H1 (cell line): ENCODE results near the gene TXLNA. TPM values are rescaled to one million over a fixed set of nuclear protein-coding genes. Genes with fewer than 3 reads are reported as not detected.

Source experiments
- CTCF ChIA-PET: fragments of 300-600 bp; sonication (Branson Sonifier 250); formaldehyde crosslinking; loops from one replicate; lab custom pipeline; 2021; ENCODE audit not compliant: partially characterized antibody; lab: Charles Lee
- POLR2A ChIA-PET: fragments of 300-600 bp; sonication (Branson Sonifier 250); formaldehyde crosslinking; loops from one replicate; lab custom pipeline; 2021; ENCODE audit warnings: inconsistent platforms; ENCODE audit not compliant: partially characterized antibody; lab: Charles Lee
- DNase-seq, 2 experiments: peaks; one replicate each; pipeline versions ENCODE4 v3.0.0 to v3.0.0-alpha.2; 2010 to 2022; ENCODE audit warnings: low spot score in 2 of 2, low read depth in 1 of 2, mixed read lengths in 1 of 2
- FAIRE-seq: peaks from 2 replicates; lab custom pipeline; 2011; peaks lifted over from hg19 to GRCh38; lab: Jason Lieb, UNC
- H2AFZ ChIP-seq: 2 replicates; pipeline ENCODE4 v1.8.1; 2012; ENCODE audit warnings: low read length, inconsistent platforms
- H2AK5ac ChIP-seq: 2 replicates; pipeline ENCODE4 v1.6.1; 2013; ENCODE audit warnings: low read depth, low read length
- H2BK120ac ChIP-seq: replicated peaks from 2 replicates; pipeline ENCODE3; 2013; ENCODE audit warnings: low read depth, low read length, inconsistent platforms
- H2BK12ac ChIP-seq: 2 replicates; pipeline ENCODE4 v1.6.1; 2013; ENCODE audit warnings: low read depth, low read length
- H2BK15ac ChIP-seq: 2 replicates; pipeline ENCODE4 v1.6.1; 2013; ENCODE audit warnings: low read length
- H2BK20ac ChIP-seq: 2 replicates; pipeline ENCODE4 v1.6.1; 2013; ENCODE audit warnings: low read length
- H2BK5ac ChIP-seq: 2 replicates; pipeline ENCODE4 v1.6.1; 2013; ENCODE audit warnings: low read depth, low read length
- H3K14ac ChIP-seq: 2 replicates; pipeline ENCODE4 v1.6.1; 2013; ENCODE audit warnings: inconsistent platforms; ENCODE audit not compliant: insufficient read length
- H3K18ac ChIP-seq: 2 replicates; pipeline ENCODE4 v1.6.1; 2013; ENCODE audit warnings: low read length; ENCODE audit errors: extremely low read depth
- H3K23ac ChIP-seq: 2 replicates; pipeline ENCODE4 v1.6.1; 2013; ENCODE audit warnings: inconsistent platforms; ENCODE audit not compliant: insufficient read length
- H3K23me2 ChIP-seq: 2 replicates; pipeline ENCODE4 v1.6.1; 2013; ENCODE audit warnings: low read depth, low read length
- H3K27ac ChIP-seq: 2 replicates; pipeline ENCODE4 v1.6.1; 2011; ENCODE audit warnings: low read depth, low read length, inconsistent platforms
- H3K27me3 ChIP-seq, 4 experiments: replicated peaks in 1 of 4; 1 replicate in 1 of 4; 2 replicates in 3 of 4; pipeline versions ENCODE4 v1.6.1 to v1.8.1; 2011 to 2013; ENCODE audit warnings: low read length in 3 of 4, mild to moderate bottlenecking in 3 of 4, inconsistent platforms in 2 of 4, mixed read lengths in 2 of 4, moderate library complexity in 1 of 4; ENCODE audit not compliant: control insufficient read depth in 3 of 4, insufficient read depth in 3 of 4; ENCODE audit errors: extremely low read depth in 1 of 4
- H3K36me3 ChIP-seq, 4 experiments: 2 replicates each; pipeline versions ENCODE4 v1.6.1 to v1.8.1; 2011 to 2013; ENCODE audit warnings: mild to moderate bottlenecking in 4 of 4, low read length in 3 of 4, moderate library complexity in 2 of 4, control low read depth in 1 of 4, inconsistent platforms in 1 of 4; ENCODE audit not compliant: insufficient read depth in 4 of 4, control insufficient read depth in 2 of 4
- H3K4ac ChIP-seq: replicated peaks from 2 replicates; pipeline ENCODE3; 2013; ENCODE audit warnings: low read length, low read depth, mixed read lengths, inconsistent platforms; ENCODE audit not compliant: insufficient read length
- H3K4me1 ChIP-seq, 4 experiments: replicated peaks in 1 of 4; 1 replicate in 1 of 4; 2 replicates in 3 of 4; pipeline versions ENCODE4 v1.6.1 to v1.8.1; 2011 to 2013; ENCODE audit warnings: low read length in 3 of 4, inconsistent platforms in 2 of 4, mixed read lengths in 1 of 4; ENCODE audit not compliant: insufficient read depth in 4 of 4, control insufficient read depth in 3 of 4
- H3K4me2 ChIP-seq, 2 experiments: 2 replicates each; pipeline versions ENCODE4 v1.6.1 to v1.8.1; 2011 to 2013; ENCODE audit warnings: low read depth in 2 of 2, low read length in 2 of 2, control low read depth in 1 of 2, inconsistent platforms in 1 of 2, mild to moderate bottlenecking in 1 of 2; ENCODE audit not compliant: insufficient read depth in 1 of 2
- H3K4me3 ChIP-seq, 4 experiments: fragments of 200-600, 300-600 bp in 1 of 4; sonication (generic), shearing (Covaris generic), sonication (Bioruptor Twin) in 1 of 4; 2 replicates each; pipeline versions ENCODE4 v1.5.1 to v1.8.1; 2011 to 2016; ENCODE audit warnings: low read length in 4 of 4, low read depth in 3 of 4, control low read depth in 2 of 4, inconsistent platforms in 2 of 4, mild to moderate bottlenecking in 2 of 4, mixed read lengths in 1 of 4, moderate library complexity in 1 of 4; ENCODE audit not compliant: insufficient read depth in 2 of 4; ENCODE audit errors: extremely low read depth in 1 of 4
- H3K56ac ChIP-seq: replicated peaks from 2 replicates; pipeline ENCODE3; 2013; ENCODE audit warnings: low read depth, mild to moderate bottlenecking, mixed read lengths, low read length, inconsistent platforms; ENCODE audit not compliant: insufficient read length
- H3K79me1 ChIP-seq: 2 replicates; pipeline ENCODE4 v1.6.1; 2013; ENCODE audit warnings: low read depth, low read length, control low read depth
- H3K79me2 ChIP-seq, 2 experiments: 2 replicates each; pipeline versions ENCODE4 v1.6.1 to v1.8.1; 2012 to 2013; ENCODE audit warnings: low read length in 2 of 2, mild to moderate bottlenecking in 2 of 2, inconsistent platforms in 1 of 2; ENCODE audit not compliant: insufficient read depth in 2 of 2, control insufficient read depth in 1 of 2
- H3K9ac ChIP-seq, 4 experiments: replicated peaks in 1 of 4; 1 replicate in 1 of 4; 2 replicates in 3 of 4; pipeline versions ENCODE4 v1.6.1 to v1.8.1; 2011 to 2013; ENCODE audit warnings: low read depth in 3 of 4, low read length in 3 of 4, control low read depth in 2 of 4, mild to moderate bottlenecking in 2 of 4, moderate library complexity in 2 of 4, inconsistent platforms in 1 of 4; ENCODE audit errors: extremely low read depth in 1 of 4
- H3K9me3 ChIP-seq, 2 experiments: 2 replicates each; pipeline versions ENCODE4 v1.6.1 to v1.8.1; 2012 to 2013; ENCODE audit warnings: mild to moderate bottlenecking in 2 of 2, moderate library complexity in 2 of 2, control low read depth in 1 of 2, inconsistent platforms in 1 of 2, low read depth in 1 of 2, low read length in 1 of 2, mixed read lengths in 1 of 2; ENCODE audit not compliant: insufficient read depth in 2 of 2
- H4K20me1 ChIP-seq, 2 experiments: replicated peaks in 1 of 2; 2 replicates each; pipeline versions ENCODE3 to v1.8.1; 2011 to 2013; ENCODE audit warnings: inconsistent platforms in 2 of 2, low read length in 2 of 2, mild to moderate bottlenecking in 1 of 2; ENCODE audit not compliant: insufficient read depth in 2 of 2, control insufficient read depth in 1 of 2
- H4K5ac ChIP-seq: 2 replicates; pipeline ENCODE4 v1.6.1; 2013; ENCODE audit warnings: low read length, low read depth, mixed read lengths, inconsistent platforms; ENCODE audit not compliant: insufficient read length
- H4K8ac ChIP-seq: 2 replicates; pipeline ENCODE4 v1.8.0; 2013; ENCODE audit warnings: mild to moderate bottlenecking, moderate library complexity, low read length, inconsistent platforms; ENCODE audit not compliant: insufficient read depth; ENCODE audit errors: extremely low read depth
- H4K91ac ChIP-seq: replicated peaks from 2 replicates; pipeline ENCODE3; 2013; ENCODE audit warnings: low read length, mixed read lengths, inconsistent platforms; ENCODE audit not compliant: insufficient read length
- ASH2L ChIP-seq: fragments of 200-600, 300-600 bp; sonication (generic); IDR thresholded peaks from one replicate; pipeline ENCODE4 v1.7.1; 2017; ENCODE audit warnings: low read length
- CBX8 ChIP-seq: fragments of 300-800, 300-1000 bp; sonication (generic); IDR thresholded peaks from 2 replicates; pipeline ENCODE4 v1.7.1; 2016; ENCODE audit warnings: low read depth, low read length, borderline replicate concordance
- FOSL1 ChIP-seq: IDR thresholded peaks from 2 replicates; pipeline ENCODE4 v1.6.1; 2011; ENCODE audit warnings: mild to moderate bottlenecking, low read depth, low read length, moderate library complexity; ENCODE audit not compliant: insufficient read depth
- POU5F1 ChIP-seq: IDR thresholded peaks from 2 replicates; pipeline ENCODE4 v1.6.1; 2011; ENCODE audit warnings: low read depth, mild to moderate bottlenecking, low read length, moderate library complexity
- SIX5 ChIP-seq: IDR thresholded peaks from 2 replicates; pipeline ENCODE4 v1.6.1; 2011; ENCODE audit warnings: mild to moderate bottlenecking, low read depth, low read length
- TCF12 ChIP-seq: IDR thresholded peaks from 2 replicates; pipeline ENCODE4 v1.6.1; 2011; ENCODE audit warnings: low read depth, mild to moderate bottlenecking, low read length
- USF2 ChIP-seq: IDR thresholded peaks from 2 replicates; pipeline ENCODE4 v1.6.1; 2011; ENCODE audit warnings: low read length, improper control_type of control experiment
- ZNF274 ChIP-seq: IDR thresholded peaks from 2 replicates; pipeline ENCODE4 v1.7.0; 2012; ENCODE audit warnings: low read length, borderline replicate concordance; ENCODE audit errors: extremely low read depth
- WGBS, 2 experiments: shearing (Covaris generic) in 1 of 2; methylation state at CpG; one replicate each; pipeline versions ENCODE4 v1.1.6 to v1.1.7; 2013 to 2015; ENCODE audit warnings: low lambda C conversion rate in 2 of 2, mixed read lengths in 2 of 2, inconsistent platforms in 1 of 2, low coverage in 1 of 2, missing lambda C conversion rate in 1 of 2; ENCODE audit not compliant: insufficient replicate concordance in 2 of 2, insufficient coverage in 1 of 2, insufficient read length in 1 of 2; ENCODE audit errors: extremely low coverage in 1 of 2, missing lambda C conversion rate in 1 of 2; 5-methylcytosine and 5-hydroxymethylcytosine counted together
- polyA plus RNA-seq, 7 experiments: library from polyadenylated mRNA; depleted of rRNA in 3 of 7; stranded (reverse) in 5 of 7; unstranded in 2 of 7; fragments of >200 nt in 5 of 7; fragments of 200-250 nt in 2 of 7; gene quantifications; 1 replicate in 5 of 7; 2 replicates in 1 of 7; 4 replicates in 1 of 7; pipeline versions ENCODE4 v1.2.1 to v1.2.3, GENCODE V29; 2011 to 2013; ENCODE audit warnings: missing spikeins in 2 of 7, mixed read lengths in 2 of 7
- total RNA-seq: library from RNA; stranded (reverse); fragmentation: NEBNext Ultra II Directional; extraction: Animal tissue kit (Norgen Biotek cat#: 25700); gene quantifications from 2 replicates; pipeline ENCODE4 v1.2.1, GENCODE V29; 2021

Gene TXLNA
- total and polyA plus RNA-seq, 2 of the 8 experiments (the other 6 are each of a cell fraction or from before 2014, with no cell fraction given): 31.3 to 46.9 TPM

DNA sequence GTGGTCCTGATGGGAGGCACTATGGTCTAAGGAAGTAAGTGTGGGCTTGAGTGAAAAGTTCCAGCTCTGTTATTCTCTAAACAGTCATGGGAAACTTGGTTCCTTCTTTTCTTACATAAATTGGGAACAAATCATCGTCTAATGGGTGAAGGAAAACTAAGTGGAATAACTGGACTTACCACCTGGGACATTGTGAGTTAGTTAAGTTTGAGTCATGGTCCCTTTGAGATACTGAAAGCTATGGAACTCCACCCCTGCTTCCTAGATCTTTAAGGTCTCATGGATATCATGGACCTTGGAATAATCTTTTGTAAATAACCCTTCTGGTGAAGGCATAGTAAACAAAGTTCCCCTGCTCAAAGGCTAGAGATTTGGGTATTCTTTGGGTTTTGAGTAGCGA lies 16.1 kb upstream of the TXLNA start:
- FAIRE-seq (no peak), DNase-seq (no peak)
- H3K56ac ChIP-seq: no peak overlapping the region
- H2BK15ac ChIP-seq: no peak overlapping the region
- no peaks in the 10 kb centered on the region for H3K27me3 ChIP-seq
- ChIA-PET POLR2A (interaction anchor here (1.2 to 1.8 kb wide), 2 partner anchors 16 to 55 kb away, joined by 3 to 4 read pairs; partner anchors contain the start of gene TXLNA), CTCF (interaction anchor here (0.6 kb wide), 1 partner anchor 75 kb away, joined by 3 read pairs; no protein-coding TSS in a partner anchor)
- H2BK120ac ChIP-seq: no peak overlapping the region
- H4K20me1 ChIP-seq: peaks cover 0 to 2% of the 10 kb centered on the region in 2 experiments
- H3K4me2 ChIP-seq: no peak overlapping the region
- H2BK5ac ChIP-seq: no peak overlapping the region
- H3K36me3 ChIP-seq: peaks cover 11 to 75% (median 53%) of the 10 kb centered on the region in 4 experiments
- H3K4ac ChIP-seq: no peak overlapping the region
- no peak overlapping the region for H4K91ac ChIP-seq
- H2AK5ac ChIP-seq: no peak overlapping the region
- no peak overlapping the region for H2BK20ac ChIP-seq
- no peaks in the 10 kb centered on the region for H3K79me1 ChIP-seq
- H4K8ac ChIP-seq: no peak overlapping the region
- WGBS, 2 experiments: 100% methylated on average over 2 of the region's 2 CpGs; no CpG with 5 or more reads in 1 of the 2 experiments
- H3K23ac ChIP-seq: no peak overlapping the region
- H3K27ac ChIP-seq: no peak overlapping the region
- no peaks in the 10 kb centered on the region for H3K4me1 ChIP-seq
- no peak overlapping the region for H3K14ac ChIP-seq
- H3K4me3 ChIP-seq: no peak overlapping the region
- no peak overlapping the region for H2BK12ac ChIP-seq
- H3K23me2 ChIP-seq: no peaks in the 10 kb centered on the region; the same call in 1 of the 2 replicates
- no peaks in the 10 kb centered on the region for H3K9me3 ChIP-seq
- H4K5ac ChIP-seq: no peak overlapping the region
- no peak overlapping the region for H3K9ac ChIP-seq
- no peaks in the 10 kb centered on the region for H3K79me2 ChIP-seq
- H3K18ac ChIP-seq: no peak overlapping the region
- H2AFZ ChIP-seq: no peak overlapping the region
- TF ChIP-seq ASH2L (no peak), SIX5 (no peak), TCF12 (no peak), ZNF274 (no peak), USF2 (no peak), FOSL1 (no peak), CBX8 (no peak), POU5F1 (no peak)
